Kidney (tissue), 14 donors: ENCODE data around the gene NGDN. TPM values are rescaled to one million over a fixed set of nuclear protein-coding genes. Genes with fewer than 3 reads are reported as not detected.

Source experiments
- DNase-seq, 5 donors: peaks; one replicate each; pipeline ENCODE4 v3.0.0-alpha.2; 2013 to 2020
- FAIRE-seq: peaks from 2 replicates; lab custom pipeline; 2012; peaks lifted over from hg19 to GRCh38; lab: Jason Lieb, UNC
- H3K27ac ChIP-seq, 2 donors: one replicate each; pipeline ENCODE4 v1.7.0; 2013; ENCODE audit warnings: low read depth in 2 of 2, low read length in 2 of 2, inconsistent platforms in 1 of 2
- H3K27me3 ChIP-seq: one replicate; pipeline ENCODE4 v1.7.1; 2013; ENCODE audit warnings: low read length, inconsistent platforms; ENCODE audit not compliant: control insufficient read depth, insufficient read depth
- H3K36me3 ChIP-seq, 3 donors: one replicate each; pipeline versions ENCODE4 v1.7.0 to v1.7.1; 2013; ENCODE audit warnings: low read length in 3 of 3, control low read depth in 1 of 3, inconsistent platforms in 1 of 3; ENCODE audit not compliant: insufficient read depth in 3 of 3, control insufficient read depth in 2 of 3
- H3K4me1 ChIP-seq, 3 donors: one replicate each; pipeline versions ENCODE4 v1.7.0 to v1.7.1; 2013; ENCODE audit warnings: low read length in 3 of 3, inconsistent platforms in 1 of 3, low read depth in 1 of 3; ENCODE audit not compliant: control insufficient read depth in 2 of 3, insufficient read depth in 2 of 3
- H3K4me3 ChIP-seq, 3 donors: one replicate each; pipeline versions ENCODE4 v1.7.0 to v1.8.1; 2013; ENCODE audit warnings: low read length in 3 of 3, control low read depth in 1 of 3, inconsistent platforms in 1 of 3
- H3K9ac ChIP-seq, 3 donors: one replicate each; pipeline versions ENCODE4 v1.7.0 to v1.7.1; 2013; ENCODE audit warnings: low read length in 3 of 3, control low read depth in 1 of 3, inconsistent platforms in 1 of 3
- H3K9me3 ChIP-seq, 3 donors: one replicate each; pipeline versions ENCODE4 v1.7.0 to v1.7.1; 2013; ENCODE audit warnings: low read length in 3 of 3, control low read depth in 1 of 3, inconsistent platforms in 1 of 3; ENCODE audit not compliant: control insufficient read depth in 2 of 3, insufficient read depth in 1 of 3
- CTCF ChIP-seq: IDR thresholded peaks from 3 replicates; pipeline ENCODE4 v1.5.1; 2012; ENCODE audit warnings: mild to moderate bottlenecking, moderate library complexity, borderline replicate concordance; ENCODE audit not compliant: insufficient read depth; ENCODE audit errors: extremely low read depth
- intact Hi-C: fragments of 100-400 bp; cut with DNase I; formaldehyde crosslinking; loops from one replicate; pipeline ENCODE4 v1.11.1; 2022
- polyA plus RNA-seq: library from polyadenylated mRNA; stranded (reverse); fragments of 350-450 nt; fragmentation: Illumina TruSeq; extraction: RNeasy Lipid Tissue Mini Kit (QIAGEN cat#74804); gene quantifications from one replicate; pipeline ENCODE4 v1.2.3, GENCODE V29; 2014; ENCODE audit warnings: low read depth, low replicate concordance; ENCODE audit not compliant: insufficient read depth
- total RNA-seq: library from RNA; stranded (reverse); fragmentation: NEBNext Ultra II Directional; extraction: Animal tissue kit (Norgen Biotek cat#: 25700); gene quantifications from one replicate; pipeline ENCODE4 v1.2.1, GENCODE V29; 2021
- donor health status: control.
- donor health status: control.
- donor health status: control.
- donor health status: control.
- donor health status: control.
- donor health status: DM: yes; HTN: yes; CAD: no.
- donor health status: Normal renal cell carcinoma (clear cell type).

Gene NGDN
- total and polyA plus RNA-seq, 2 donors from 2014 or later: 35.6 to 37.6 TPM

- no peak for DNase-seq
- Histone ChIP-seq H3K4me1 (no peaks in the 10 kb centered on the region), H3K4me3 (no peak overlapping the region), H3K27me3 (no peaks in the 10 kb centered on the region), H3K9me3 (no peaks in the 10 kb centered on the region), H3K9ac (no peak overlapping the region), H3K36me3 (no peaks in the 10 kb centered on the region), H3K27ac (no peak overlapping the region)
- no peak for TF ChIP-seq CTCF
- FAIRE-seq: no peak
- intact Hi-C loops: no loop called here
Observed at GRCh38 chr14:23521785-23522640, 52.5 kb downstream of the NGDN start.

GRCh38 chr14:23522643-23523198 lies 53.2 kb downstream of the NGDN start:
- no peaks in the 10 kb centered on the region for H3K27me3 ChIP-seq
- no peaks in the 10 kb centered on the region for H3K36me3 ChIP-seq
- H3K9me3 ChIP-seq: no peaks in the 10 kb centered on the region
- no peak overlapping the region for H3K4me3 ChIP-seq
- no peak overlapping the region for H3K9ac ChIP-seq
- FAIRE-seq (no peak), DNase-seq (no peak)
- no peak overlapping the region for H3K27ac ChIP-seq
- no peak for TF ChIP-seq CTCF
- intact Hi-C loops: no loop called here
- no peaks in the 10 kb centered on the region for H3K4me1 ChIP-seq

- Histone ChIP-seq H3K9ac (no peak overlapping the region), H3K27ac (no peak overlapping the region), H3K36me3 (no peaks in the 10 kb centered on the region), H3K4me3 (no peak overlapping the region), H3K4me1 (no peaks in the 10 kb centered on the region), H3K27me3 (no peaks in the 10 kb centered on the region), H3K9me3 (no peaks in the 10 kb centered on the region)
- no peak for DNase-seq
- intact Hi-C loops: no loop called here
- no peak for TF ChIP-seq CTCF
- FAIRE-seq: no peak
Observed at GRCh38 chr14:23523229-23524016, 53.9 kb downstream of the NGDN start.
